Thyroid gland (tissue), 4 donors: ENCODE results near the gene INPP5A.

Experiments
- POLR2A ChIP-seq, 2 donors: fragments of 450-650 bp; IDR thresholded peaks; one replicate each; pipeline ENCODE4 v1.6.1; 2017; ENCODE audit warnings: antibody characterized with exemption in 2 of 2, mild to moderate bottlenecking in 2 of 2, moderate library complexity in 1 of 2
- TF ChIP-seq, protein P1 (sequence below), 6 experiments: fragments of 200-600 bp in 3 of 6; fragments of 450-650 bp in 3 of 6; sonication (generic) in 3 of 6; IDR thresholded peaks; one replicate each; pipeline ENCODE4 v1.5.1; 2016 to 2019; ENCODE audit warnings: antibody characterized with exemption in 6 of 6, mild to moderate bottlenecking in 2 of 6, inconsistent platforms in 1 of 6, moderate library complexity in 1 of 6

DNA sequence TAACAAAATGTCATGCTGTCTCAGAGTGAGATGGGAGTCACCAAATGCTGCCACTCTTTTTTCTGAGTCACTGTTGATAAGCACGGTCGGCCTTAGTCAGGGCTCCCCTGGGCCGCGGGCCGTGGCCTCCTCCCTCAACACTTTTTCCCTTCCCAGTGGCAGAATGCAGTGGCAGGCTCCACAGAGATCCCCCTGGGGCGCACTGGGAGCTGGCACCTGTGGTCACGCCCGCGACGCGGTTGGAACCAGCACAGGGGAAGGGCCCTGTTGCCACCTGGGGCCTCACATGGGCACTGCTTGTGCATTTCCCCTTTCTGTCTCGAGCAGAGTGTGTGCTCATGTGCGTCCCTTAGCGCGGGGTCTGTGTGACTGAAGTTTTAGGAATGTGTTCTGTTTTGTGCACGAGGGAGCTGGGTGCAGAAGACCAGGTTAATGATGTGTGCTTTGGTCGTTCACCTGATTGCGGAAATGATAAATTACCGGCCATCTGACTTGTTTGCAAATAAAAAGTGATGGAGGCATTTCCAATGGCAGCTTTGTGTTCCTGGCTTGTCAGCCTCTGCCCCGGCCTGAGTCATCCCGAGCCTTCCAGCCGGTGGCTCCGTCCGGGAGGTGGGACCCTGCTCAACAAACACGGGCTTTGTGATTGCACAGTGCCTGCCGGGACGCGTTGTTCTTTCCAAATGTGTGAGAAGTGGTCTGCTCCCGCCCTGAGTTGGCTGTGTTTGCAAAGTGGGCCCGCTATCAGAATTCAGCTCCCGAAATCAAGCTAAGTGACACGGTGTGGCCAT, 147.7 kb downstream of the INPP5A start:
- TF ChIP-seq, protein P1, sequence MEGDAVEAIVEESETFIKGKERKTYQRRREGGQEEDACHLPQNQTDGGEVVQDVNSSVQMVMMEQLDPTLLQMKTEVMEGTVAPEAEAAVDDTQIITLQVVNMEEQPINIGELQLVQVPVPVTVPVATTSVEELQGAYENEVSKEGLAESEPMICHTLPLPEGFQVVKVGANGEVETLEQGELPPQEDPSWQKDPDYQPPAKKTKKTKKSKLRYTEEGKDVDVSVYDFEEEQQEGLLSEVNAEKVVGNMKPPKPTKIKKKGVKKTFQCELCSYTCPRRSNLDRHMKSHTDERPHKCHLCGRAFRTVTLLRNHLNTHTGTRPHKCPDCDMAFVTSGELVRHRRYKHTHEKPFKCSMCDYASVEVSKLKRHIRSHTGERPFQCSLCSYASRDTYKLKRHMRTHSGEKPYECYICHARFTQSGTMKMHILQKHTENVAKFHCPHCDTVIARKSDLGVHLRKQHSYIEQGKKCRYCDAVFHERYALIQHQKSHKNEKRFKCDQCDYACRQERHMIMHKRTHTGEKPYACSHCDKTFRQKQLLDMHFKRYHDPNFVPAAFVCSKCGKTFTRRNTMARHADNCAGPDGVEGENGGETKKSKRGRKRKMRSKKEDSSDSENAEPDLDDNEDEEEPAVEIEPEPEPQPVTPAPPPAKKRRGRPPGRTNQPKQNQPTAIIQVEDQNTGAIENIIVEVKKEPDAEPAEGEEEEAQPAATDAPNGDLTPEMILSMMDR (IDR thresholded peaks at IDR 0.05): no peak
- no peak for TF ChIP-seq POLR2A (IDR thresholded peaks at IDR 0.05)
